Nephron (organoid): ENCODE data around the gene SSH3.

Experiments used
- H3K27ac Mint-ChIP-seq, 3 experiments: 2 replicates each; pipeline ENCODE4 v1.8.0; 2020; ENCODE audit warnings: mixed read lengths in 3 of 3, mild to moderate bottlenecking in 2 of 3, moderate library complexity in 1 of 3
- H3K27me3 Mint-ChIP-seq: 2 replicates; pipeline ENCODE4 v1.8.0; 2021; ENCODE audit warnings: low read depth, mild to moderate bottlenecking, moderate library complexity, mixed read lengths
- H3K36me3 Mint-ChIP-seq: 2 replicates; pipeline ENCODE4 v1.8.0; 2020; ENCODE audit warnings: low read depth, mixed read lengths
- H3K4me1 Mint-ChIP-seq: 2 replicates; pipeline ENCODE4 v1.8.0; 2020; ENCODE audit warnings: mixed read lengths
- H3K4me3 Mint-ChIP-seq, 3 experiments: 2 replicates each; pipeline ENCODE4 v1.8.0; 2020; ENCODE audit warnings: mild to moderate bottlenecking in 3 of 3, mixed read lengths in 3 of 3, moderate library complexity in 2 of 3
- H3K9me3 Mint-ChIP-seq: 2 replicates; pipeline ENCODE4 v1.8.0; 2020; ENCODE audit warnings: mixed read lengths
- CTCF ChIP-seq, 3 experiments: fragments of 200-600 bp; sonication (generic); IDR thresholded peaks; one replicate each; pipeline ENCODE4 v1.5.0; 2021; ENCODE audit warnings: antibody characterized with exemption in 3 of 3; ENCODE audit not compliant: unreplicated experiment in 3 of 3

The SSH3 gene

GRCh38 chr11:67282876-67283371 is 20.4 kb upstream of the SSH3 start:
- peaks cover 9% of the 10 kb centered on the region for H3K4me1 Mint-ChIP-seq
- H3K36me3 Mint-ChIP-seq = peaks cover 24% of the 10 kb centered on the region
- H3K4me3 Mint-ChIP-seq = no peak overlapping the region
- no peak overlapping the region for H3K27ac Mint-ChIP-seq
- no peaks in the 10 kb centered on the region for H3K9me3 Mint-ChIP-seq
- no peaks in the 10 kb centered on the region for H3K27me3 Mint-ChIP-seq
- no peak for TF ChIP-seq CTCF (IDR thresholded peaks at IDR 0.05; ENCODE audit: unreplicated experiment in 3 of 3)

GRCh38 chr11:67283481-67283963 is 19.8 kb upstream of the SSH3 start:
- Mint-ChIP-seq H3K27me3 (no peaks in the 10 kb centered on the region), H3K4me1 (peaks cover 11% of the 10 kb centered on the region), H3K27ac (no peak overlapping the region), H3K4me3 (no peak overlapping the region), H3K9me3 (no peaks in the 10 kb centered on the region), H3K36me3 (peaks cover 24% of the 10 kb centered on the region)
- no peak for TF ChIP-seq CTCF (IDR thresholded peaks at IDR 0.05; ENCODE audit: unreplicated experiment in 3 of 3)

GRCh38 chr11:67284811-67285540 is 18.4 kb upstream of the SSH3 start:
- Mint-ChIP-seq H3K36me3 (peaks cover 16% of the 10 kb centered on the region), H3K4me3 (no peak overlapping the region), H3K4me1 (peaks cover 11% of the 10 kb centered on the region)

GRCh38 chr11:67285541-67286498 is 17.5 kb upstream of the SSH3 start:
- no peak overlapping the region for H3K27ac Mint-ChIP-seq
- H3K36me3 Mint-ChIP-seq = peaks cover 8% of the 10 kb centered on the region

More at GRCh38 chr11:67284811-67285540, 18.4 kb upstream of the SSH3 start:
- TF ChIP-seq CTCF (IDR thresholded peaks at IDR 0.05; ENCODE audit: unreplicated experiment in 3 of 3) = no peak
- no peaks in the 10 kb centered on the region for H3K27me3 Mint-ChIP-seq
- no peaks in the 10 kb centered on the region for H3K9me3 Mint-ChIP-seq
- no peak overlapping the region for H3K27ac Mint-ChIP-seq

More at GRCh38 chr11:67285541-67286498, 17.5 kb upstream of the SSH3 start:
- H3K4me1 Mint-ChIP-seq = peaks cover 11% of the 10 kb centered on the region
- TF ChIP-seq CTCF (IDR thresholded peaks at IDR 0.05; ENCODE audit: unreplicated experiment in 3 of 3) = no peak
- H3K9me3 Mint-ChIP-seq = no peaks in the 10 kb centered on the region
- H3K4me3 Mint-ChIP-seq = no peak overlapping the region
- H3K27me3 Mint-ChIP-seq = no peaks in the 10 kb centered on the region
